ENCODE data around the gene TRMU. TPM values are rescaled to one million over a fixed set of nuclear protein-coding genes. Genes with fewer than 3 reads are reported as not detected.

The TRMU gene
- total RNA-seq = 10 to 100 TPM; 19.3 to 62.8 (median 32.8) TPM

DNA sequence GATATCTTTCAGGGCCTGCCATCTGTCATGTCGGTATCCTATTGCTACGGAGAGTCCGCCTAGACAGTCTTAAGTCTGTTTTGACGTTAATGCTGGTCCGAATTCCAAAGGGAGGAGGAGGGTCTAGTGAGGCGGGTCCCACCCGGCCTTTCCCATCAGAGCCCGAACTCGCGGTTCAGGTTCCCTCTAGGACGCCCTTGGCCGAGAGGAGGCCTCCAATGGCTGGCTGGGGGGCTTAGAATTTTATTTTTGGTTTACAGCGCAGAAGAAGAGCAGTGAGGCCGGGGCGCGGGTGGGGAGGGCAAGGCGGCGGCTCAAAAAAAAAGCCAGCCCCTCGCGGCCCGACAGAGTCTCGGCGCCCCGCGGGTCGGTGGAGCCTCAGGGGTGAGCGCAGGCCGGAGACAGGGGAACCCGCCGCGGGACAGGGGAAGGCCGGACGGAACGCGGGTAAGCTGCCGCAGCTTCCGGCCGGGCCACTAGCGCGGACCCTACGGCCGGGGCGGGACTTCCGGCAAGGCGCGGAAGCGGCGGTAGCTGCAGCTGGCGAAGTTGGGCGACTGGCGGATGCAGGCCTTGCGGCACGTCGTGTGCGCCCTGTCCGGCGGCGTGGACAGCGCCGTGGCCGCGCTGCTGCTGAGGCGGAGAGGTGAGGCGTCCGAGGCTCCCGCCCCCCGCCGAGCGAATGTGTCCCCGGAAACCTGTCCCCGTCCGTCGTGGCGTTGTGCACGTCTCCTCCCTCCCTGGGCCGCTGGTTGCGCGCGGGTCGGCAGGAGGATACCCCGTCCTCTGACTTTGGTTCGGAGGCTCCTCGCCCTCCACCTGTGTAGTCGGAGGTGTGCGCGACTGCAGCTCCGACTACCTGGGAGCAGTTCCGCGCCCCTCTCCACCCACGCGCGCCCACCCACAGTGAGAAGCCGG is at the start of gene TRMU:
Gene TRMU (plus strand): TSS at position 514 of the 918 bp plus-strand sequence. CDS start 51 bp downstream, at position 565.
- peak; percentile 50 for DNase-seq (ENCODE audit: low spot score)
- ATAC-seq (ENCODE audit: low FRiP score) = peak; percentile 84
- no peak for TF ChIP-seq CTCF (IDR thresholded peaks at IDR 0.05)

GRCh38 chr22:46286006-46286405 is 49.5 kb upstream of the TRMU start:
- no peak for DNase-seq (ENCODE audit: low spot score)
- ATAC-seq (ENCODE audit: low FRiP score) = no peak
- no peak for TF ChIP-seq CTCF (IDR thresholded peaks at IDR 0.05)

DNA sequence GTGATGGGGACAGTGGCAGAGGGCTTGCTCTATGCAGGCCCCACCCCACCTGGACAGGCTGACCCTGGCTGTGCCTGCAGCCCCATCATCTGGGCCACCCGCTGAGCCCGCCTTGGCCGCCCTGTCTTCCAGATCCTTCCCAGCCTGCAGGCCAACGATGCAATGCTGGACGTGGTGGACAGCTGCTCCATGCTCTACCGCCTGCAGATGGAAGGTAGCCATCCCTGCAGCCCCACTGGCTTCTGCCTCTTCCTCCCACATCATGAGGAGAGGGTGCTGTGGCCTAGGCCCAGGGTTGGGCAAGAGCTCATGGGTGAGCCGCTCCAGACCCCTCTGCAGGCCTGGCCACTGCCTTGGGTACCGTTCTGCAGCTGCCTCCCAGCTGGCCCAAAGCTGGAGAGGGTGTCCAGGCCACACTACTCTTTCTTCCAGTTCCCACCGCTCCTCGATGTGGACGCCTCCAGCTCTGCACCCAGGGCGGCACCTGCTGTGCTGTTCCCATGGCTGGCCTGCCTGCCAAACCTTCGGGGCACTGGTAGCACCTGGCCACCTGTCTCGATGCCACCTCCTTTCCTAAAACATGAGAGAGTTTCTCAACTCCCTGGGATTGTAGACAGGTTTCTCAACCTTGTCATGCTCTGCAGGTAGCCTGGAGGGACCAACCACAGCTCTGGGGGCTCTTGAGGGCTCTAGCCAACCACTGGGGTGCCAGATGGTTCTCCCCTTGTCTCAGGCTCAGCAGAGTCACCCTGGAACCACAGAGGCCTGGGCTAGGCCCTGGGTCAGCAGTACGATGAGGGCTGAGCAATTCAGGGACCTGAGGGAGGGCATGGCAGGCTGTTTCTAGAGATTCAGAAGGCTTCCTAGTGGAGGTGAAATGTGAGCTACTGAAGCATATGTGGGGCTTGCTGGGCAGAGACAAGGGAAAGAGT is 48.3 kb upstream of the TRMU start:
- TF ChIP-seq CTCF (IDR thresholded peaks at IDR 0.05) = no peak
- ATAC-seq (ENCODE audit: low FRiP score) (no peak), DNase-seq (ENCODE audit: low spot score) (no peak)

DNA sequence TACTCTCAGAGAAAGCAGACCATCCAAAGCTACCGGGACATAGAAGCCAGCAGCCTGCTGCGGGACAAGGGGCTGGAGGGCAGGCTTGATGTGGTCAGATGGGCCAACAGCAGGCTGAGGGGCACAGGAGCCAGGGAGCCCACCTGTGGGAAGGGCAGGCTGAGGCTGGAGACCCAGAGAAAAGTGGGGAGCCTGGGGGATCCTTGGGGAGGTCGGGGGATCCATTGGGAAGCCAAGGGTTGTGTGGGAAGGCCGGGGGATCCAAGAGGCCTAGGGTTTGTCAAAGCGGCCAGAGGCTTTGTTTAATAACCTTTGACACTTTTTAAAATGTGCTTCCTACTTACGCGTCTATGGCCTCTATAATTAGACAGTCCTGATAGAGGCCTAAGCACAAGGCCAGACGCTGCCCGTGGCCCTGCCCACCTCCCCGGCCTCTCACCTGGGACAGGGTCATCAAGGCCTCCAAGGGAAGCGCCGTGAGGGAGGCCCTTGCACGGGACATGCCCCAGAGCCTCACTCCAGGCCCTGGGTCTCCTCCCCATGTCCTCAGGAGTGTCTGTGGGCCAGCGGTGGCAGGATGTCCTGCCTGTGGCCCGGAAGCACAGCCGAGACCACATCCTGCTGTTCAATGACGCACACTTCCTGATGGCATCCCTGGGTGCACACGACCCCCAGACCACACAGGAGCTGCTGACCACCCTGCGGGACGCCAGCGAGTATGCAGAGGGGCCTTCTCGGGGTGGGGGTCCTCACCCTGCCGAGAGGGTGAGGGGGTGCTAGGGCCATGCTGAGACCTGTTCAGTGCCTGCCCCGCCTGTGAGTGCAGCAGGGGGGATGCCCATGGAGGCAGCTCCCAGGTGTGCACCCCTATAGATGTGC is 47.4 kb upstream of the TRMU start:
- TF ChIP-seq CTCF (IDR thresholded peaks at IDR 0.05) = no peak
- DNase-seq (ENCODE audit: low spot score) (no peak), ATAC-seq (ENCODE audit: low FRiP score) (no peak)

GRCh38 chr22:46288846-46289243 is 46.7 kb upstream of the TRMU start:
- no peak for TF ChIP-seq CTCF (IDR thresholded peaks at IDR 0.05)
- ATAC-seq (ENCODE audit: low FRiP score) (no peak), DNase-seq (ENCODE audit: low spot score) (no peak)

DNA sequence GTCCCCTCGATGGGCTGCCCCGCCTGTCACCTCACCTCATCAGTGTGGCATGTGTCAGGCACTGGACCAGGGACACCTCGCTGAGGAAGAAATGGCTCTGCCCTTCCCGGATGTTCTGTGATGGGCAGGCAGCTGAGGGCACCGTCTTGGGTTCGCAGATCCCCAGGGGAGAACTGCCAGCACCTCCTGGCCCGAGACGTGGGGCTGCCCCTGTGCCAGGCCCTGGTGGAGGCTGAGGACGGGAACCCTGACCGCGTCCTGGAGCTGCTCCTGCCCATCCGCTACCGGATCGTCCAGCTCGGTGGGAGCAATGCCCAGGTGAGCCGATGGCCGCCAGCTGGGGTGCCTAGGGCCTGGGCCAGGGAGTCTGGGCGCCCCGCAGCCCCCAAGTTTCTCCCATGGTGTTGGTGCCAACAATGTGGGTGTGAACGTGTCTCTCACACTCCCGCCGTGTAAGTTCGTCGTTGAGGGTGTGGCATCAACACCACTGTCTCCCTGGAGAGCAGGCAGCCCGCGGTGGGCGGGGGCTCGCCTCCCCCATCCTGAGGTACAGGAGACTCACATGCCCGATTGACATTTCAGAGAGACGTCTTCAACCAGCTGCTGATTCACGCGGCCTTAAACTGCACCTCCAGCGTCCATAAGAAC is 46.1 kb upstream of the TRMU start:
- DNase-seq (ENCODE audit: low spot score) (no peak), ATAC-seq (ENCODE audit: low FRiP score) (no peak)
- no peak for TF ChIP-seq CTCF (IDR thresholded peaks at IDR 0.05)

Measured in omental fat pad (tissue), 4 donors.